DND-41 (cell line): ENCODE measurements around the gene TMOD4.

Experiments used
- ATAC-seq: fragments of 200-7000 bp; cut with Tn5 transposase; 3 replicates; pipeline ENCODE4 v1.9.1; 2021; ENCODE audit warnings: low read depth; ENCODE audit not compliant: insufficient read depth
- DNase-seq: peaks from one replicate; pipeline ENCODE4 v3.0.0-alpha.2; 2020
- H2AFZ ChIP-seq: 2 replicates; pipeline ENCODE4 v1.6.0; 2012; ENCODE audit warnings: low read depth, low read length
- H3K27ac ChIP-seq: 2 replicates; pipeline ENCODE4 v1.5.1; 2012; ENCODE audit warnings: low read length, inconsistent platforms
- H3K27me3 ChIP-seq: fragments of 200-600 bp; sonication (generic); 2 replicates; pipeline ENCODE4 v1.6.0; 2012; ENCODE audit warnings: low read length, mild to moderate bottlenecking, inconsistent platforms; ENCODE audit not compliant: insufficient read depth, poor library complexity
- H3K36me3 ChIP-seq: 2 replicates; pipeline ENCODE4 v1.5.1; 2012; ENCODE audit warnings: low read length, inconsistent platforms; ENCODE audit not compliant: insufficient read depth
- H3K4me1 ChIP-seq: 2 replicates; pipeline ENCODE4 v1.5.1; 2012; ENCODE audit warnings: mild to moderate bottlenecking, low read length; ENCODE audit not compliant: insufficient read depth
- H3K4me2 ChIP-seq: 2 replicates; pipeline ENCODE4 v1.6.0; 2012; ENCODE audit warnings: mild to moderate bottlenecking, moderate library complexity, low read length, inconsistent platforms; ENCODE audit not compliant: insufficient read depth
- H3K4me3 ChIP-seq, 2 experiments: fragments of 200-600 bp in 1 of 2; shearing (Covaris generic) in 1 of 2; 2 replicates each; pipeline ENCODE4 v1.5.1; 2012 to 2016; ENCODE audit warnings: inconsistent platforms in 2 of 2, low read length in 2 of 2, mild to moderate bottlenecking in 2 of 2, low read depth in 1 of 2, moderate library complexity in 1 of 2
- H3K79me2 ChIP-seq: 2 replicates; pipeline ENCODE4 v1.6.0; 2012; ENCODE audit warnings: low read length, inconsistent platforms; ENCODE audit not compliant: insufficient read depth
- H3K9ac ChIP-seq: 2 replicates; pipeline ENCODE4 v1.6.0; 2012; ENCODE audit warnings: low read depth, mild to moderate bottlenecking, inconsistent platforms, low read length, moderate library complexity
- H3K9me3 ChIP-seq: 2 replicates; pipeline ENCODE4 v1.5.1; 2012; ENCODE audit warnings: low read length, moderate library complexity, mild to moderate bottlenecking, inconsistent platforms; ENCODE audit not compliant: insufficient read depth, severe bottlenecking
- H4K20me1 ChIP-seq: 2 replicates; pipeline ENCODE4 v1.6.0; 2012; ENCODE audit warnings: low read length; ENCODE audit not compliant: insufficient read depth
- EZH2 ChIP-seq: IDR thresholded peaks from 3 replicates; pipeline ENCODE4 v1.6.1; 2012; ENCODE audit warnings: borderline replicate concordance, low read depth, mild to moderate bottlenecking, moderate library complexity, low read length, inconsistent platforms; ENCODE audit not compliant: severe bottlenecking
- TF ChIP-seq, protein P1 (sequence below): IDR thresholded peaks from 2 replicates; pipeline ENCODE4 v1.5.1; 2012; ENCODE audit warnings: borderline replicate concordance, low read length, moderate library complexity, mild to moderate bottlenecking; ENCODE audit not compliant: poor library complexity, severe bottlenecking; ENCODE audit errors: extremely low read depth

TMOD4 gene

DNA sequence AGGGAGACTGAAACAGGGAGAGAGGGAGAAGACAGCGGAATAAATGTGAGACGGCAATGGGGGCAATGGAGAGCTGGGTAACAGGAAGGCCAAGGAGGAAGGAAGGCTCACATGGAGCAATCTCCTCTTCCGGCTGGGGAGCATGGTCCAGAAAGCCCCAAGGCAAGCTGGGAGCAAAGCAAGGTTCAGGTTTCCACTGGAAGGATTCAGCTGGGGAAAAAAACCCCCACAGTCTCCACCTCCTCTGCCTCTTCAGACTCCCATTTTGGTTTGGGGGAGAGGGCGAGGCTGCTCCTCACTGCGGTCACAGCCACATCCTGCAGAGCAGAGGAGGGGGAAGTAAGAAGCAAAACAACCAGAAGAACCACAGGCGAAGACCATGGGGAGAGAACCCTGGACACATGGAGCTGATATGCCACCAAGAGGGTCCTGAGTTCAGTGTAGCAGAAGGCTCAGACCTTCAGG lies 18.7 kb downstream of the TMOD4 start:
- no peaks in the 10 kb centered on the region for H3K27me3 ChIP-seq
- peak overlapping the region; percentile 18 to 54; a peak in 3 of 4 replicates for H3K4me3 ChIP-seq
- peaks cover 31% of the 10 kb centered on the region for H3K4me1 ChIP-seq
- peak overlapping the region; percentile 71 for H3K4me2 ChIP-seq
- peaks cover 35% of the 10 kb centered on the region for H3K36me3 ChIP-seq
- H4K20me1 ChIP-seq = no peaks in the 10 kb centered on the region
- peaks cover 4% of the 10 kb centered on the region for H3K79me2 ChIP-seq
- H3K9me3 ChIP-seq = no peaks in the 10 kb centered on the region
- H2AFZ ChIP-seq = peak overlapping the region; percentile 73
- H3K27ac ChIP-seq = peak overlapping the region; percentile 89
- peak; percentile 90 for DNase-seq
- H3K9ac ChIP-seq = peak overlapping the region; percentile 55
- peak; percentile 95 for ATAC-seq
- TF ChIP-seq, protein P1, sequence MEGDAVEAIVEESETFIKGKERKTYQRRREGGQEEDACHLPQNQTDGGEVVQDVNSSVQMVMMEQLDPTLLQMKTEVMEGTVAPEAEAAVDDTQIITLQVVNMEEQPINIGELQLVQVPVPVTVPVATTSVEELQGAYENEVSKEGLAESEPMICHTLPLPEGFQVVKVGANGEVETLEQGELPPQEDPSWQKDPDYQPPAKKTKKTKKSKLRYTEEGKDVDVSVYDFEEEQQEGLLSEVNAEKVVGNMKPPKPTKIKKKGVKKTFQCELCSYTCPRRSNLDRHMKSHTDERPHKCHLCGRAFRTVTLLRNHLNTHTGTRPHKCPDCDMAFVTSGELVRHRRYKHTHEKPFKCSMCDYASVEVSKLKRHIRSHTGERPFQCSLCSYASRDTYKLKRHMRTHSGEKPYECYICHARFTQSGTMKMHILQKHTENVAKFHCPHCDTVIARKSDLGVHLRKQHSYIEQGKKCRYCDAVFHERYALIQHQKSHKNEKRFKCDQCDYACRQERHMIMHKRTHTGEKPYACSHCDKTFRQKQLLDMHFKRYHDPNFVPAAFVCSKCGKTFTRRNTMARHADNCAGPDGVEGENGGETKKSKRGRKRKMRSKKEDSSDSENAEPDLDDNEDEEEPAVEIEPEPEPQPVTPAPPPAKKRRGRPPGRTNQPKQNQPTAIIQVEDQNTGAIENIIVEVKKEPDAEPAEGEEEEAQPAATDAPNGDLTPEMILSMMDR = peak; percentile 28
- no peak for TF ChIP-seq EZH2

DNA sequence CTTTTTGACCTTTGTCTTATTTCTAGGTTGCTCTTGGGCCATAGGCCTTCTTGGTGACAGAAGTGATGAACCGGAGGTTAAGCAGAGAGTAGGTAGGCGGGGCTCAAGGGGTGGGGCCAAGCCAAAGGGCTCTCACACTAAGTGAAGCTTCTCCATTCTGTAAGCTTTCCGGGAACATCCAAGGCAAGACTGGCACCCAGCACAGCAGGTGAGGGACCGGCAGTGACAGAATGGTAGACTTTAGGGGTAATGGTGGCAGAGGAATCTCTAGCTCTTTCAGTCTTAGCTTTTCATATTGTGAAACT lies 19.3 kb downstream of the TMOD4 start, which contains the start of gene TNFAIP8L2:
TSS of gene TNFAIP8L2 (plus strand) at position 135 of the 305 bp plus-strand sequence. CDS start 2,049 bp downstream, outside the sequence.
- TF ChIP-seq, protein P1 = no peak
- no peak for TF ChIP-seq EZH2
- peak within 1 kb of the TSS; percentile 89 for H3K27ac ChIP-seq
- H2AFZ ChIP-seq = peak within 1 kb of the TSS; percentile 73
- peaks cover 31% of the 10 kb centered on the region for H3K4me1 ChIP-seq
- H3K4me3 ChIP-seq = peak within 1 kb of the TSS; percentile 18 to 54; a peak in 3 of 4 replicates
- H3K79me2 ChIP-seq = peaks cover 4% of the 10 kb centered on the region
- H3K9ac ChIP-seq = peak within 1 kb of the TSS; percentile 55
- H3K9me3 ChIP-seq = no peaks in the 10 kb centered on the region
- peak within 1 kb of the TSS; percentile 71 for H3K4me2 ChIP-seq
- DNase-seq (peak; percentile 68), ATAC-seq (peak; percentile 56)
- no peaks in the 10 kb centered on the region for H3K27me3 ChIP-seq
- H3K36me3 ChIP-seq = peaks cover 29% of the 10 kb centered on the region
- no peaks in the 10 kb centered on the region for H4K20me1 ChIP-seq

DNA sequence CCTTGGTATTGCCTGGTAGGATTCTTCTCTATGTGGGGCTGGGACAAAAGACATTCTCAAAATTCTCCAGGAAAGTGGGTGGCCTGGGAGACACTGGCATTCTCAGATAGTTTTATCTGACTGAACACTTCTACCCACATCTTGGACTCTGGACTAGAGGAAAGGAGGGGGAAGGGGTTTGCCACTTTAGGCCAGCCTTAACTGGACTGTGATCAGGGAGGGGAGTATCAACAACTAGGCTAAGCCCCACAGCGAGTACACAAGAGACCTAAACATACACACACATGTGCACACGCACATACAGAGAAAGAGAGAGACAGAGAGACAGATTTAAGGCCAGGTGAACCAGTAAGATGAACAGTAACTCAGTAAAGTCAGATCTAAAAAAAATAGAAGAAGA lies 28.1 kb downstream of the TMOD4 start:
- Histone ChIP-seq H3K4me3 (peak overlapping the region in 1 of 2 experiments; percentile 86; a peak in 2 of 4 replicates), H3K4me1 (peaks cover 20% of the 10 kb centered on the region), H3K27me3 (no peaks in the 10 kb centered on the region), H3K79me2 (no peaks in the 10 kb centered on the region; the same call in 1 of the 2 replicates), H4K20me1 (no peaks in the 10 kb centered on the region), H3K9me3 (no peaks in the 10 kb centered on the region), H3K36me3 (no peaks in the 10 kb centered on the region), H2AFZ (peak overlapping the region; percentile 77; the same call in 1 of the 2 replicates), H3K27ac (no peak overlapping the region), H3K9ac (peak overlapping the region; percentile 57), H3K4me2 (peak overlapping the region; percentile 87)
- TF ChIP-seq, protein P1 = no peak
- TF ChIP-seq EZH2 = no peak
- ATAC-seq = no peak
- DNase-seq = no peak
